ENCODE measurements around the gene COX7A2L.
"Not testable (repeated sequence)": the region's sequence is repeated elsewhere in the genome, so short reads cannot be mapped to it uniquely, and the experiment has no call there.

The COX7A2L gene

DNA sequence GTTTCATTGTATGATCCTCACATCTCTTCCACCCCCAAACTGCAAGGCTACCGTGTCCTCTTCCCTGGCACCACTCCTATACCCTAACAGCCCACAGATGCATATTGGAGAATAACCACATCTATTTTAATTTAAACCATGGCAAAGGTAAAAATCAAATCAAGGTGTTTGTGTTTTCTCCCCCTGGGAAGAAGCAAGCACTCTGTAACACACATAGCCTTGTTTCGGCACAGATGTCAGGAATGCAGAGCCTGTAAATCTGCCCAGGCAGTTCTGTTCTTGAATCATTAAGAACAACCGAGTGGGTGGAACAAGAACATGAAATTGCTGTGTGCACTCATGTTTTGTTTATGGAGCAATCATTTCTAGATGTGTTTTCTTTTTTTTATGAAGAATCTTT is 6.8 kb upstream of the COX7A2L start:
- DNase-seq (no peak), ATAC-seq (no peak)

- ATAC-seq (no peak), DNase-seq (no peak)
These were observed 5.4 kb upstream of the COX7A2L start for GRCh38 chr2:42366411-42366810.

DNA sequence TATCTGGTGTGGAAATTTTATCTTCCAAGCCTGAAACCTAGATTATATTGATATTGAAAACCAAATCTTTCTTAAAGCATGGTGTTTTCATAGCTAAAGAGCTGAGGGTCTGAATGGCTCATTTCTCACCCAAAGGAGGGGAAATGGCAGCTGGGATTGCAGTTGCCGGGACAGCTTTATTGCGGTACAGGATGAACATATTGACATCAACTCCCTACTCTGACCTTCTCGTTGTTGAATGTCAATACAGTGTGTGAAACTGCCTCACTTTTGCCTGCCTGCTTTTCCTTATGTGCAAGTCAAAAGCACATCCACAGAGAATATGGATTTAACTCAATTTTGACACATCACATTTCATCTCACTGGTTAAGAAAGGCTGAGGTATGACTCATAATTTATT is 3.6 kb upstream of the COX7A2L start:
- ATAC-seq (no peak), DNase-seq (no peak)

- ATAC-seq (no peak), DNase-seq (no peak)
These were observed 2.4 kb upstream of the COX7A2L start for GRCh38 chr2:42363413-42363812.

GRCh38 chr2:42361728-42362283 is 789 bp upstream of the COX7A2L start:
- no peak for ATAC-seq

GRCh38 chr2:42360493-42360889 is 526 bp downstream of the COX7A2L start:
- DNase-seq = no peak

More at GRCh38 chr2:42361728-42362283, 789 bp upstream of the COX7A2L start:
- DNase-seq = no peak

DNA sequence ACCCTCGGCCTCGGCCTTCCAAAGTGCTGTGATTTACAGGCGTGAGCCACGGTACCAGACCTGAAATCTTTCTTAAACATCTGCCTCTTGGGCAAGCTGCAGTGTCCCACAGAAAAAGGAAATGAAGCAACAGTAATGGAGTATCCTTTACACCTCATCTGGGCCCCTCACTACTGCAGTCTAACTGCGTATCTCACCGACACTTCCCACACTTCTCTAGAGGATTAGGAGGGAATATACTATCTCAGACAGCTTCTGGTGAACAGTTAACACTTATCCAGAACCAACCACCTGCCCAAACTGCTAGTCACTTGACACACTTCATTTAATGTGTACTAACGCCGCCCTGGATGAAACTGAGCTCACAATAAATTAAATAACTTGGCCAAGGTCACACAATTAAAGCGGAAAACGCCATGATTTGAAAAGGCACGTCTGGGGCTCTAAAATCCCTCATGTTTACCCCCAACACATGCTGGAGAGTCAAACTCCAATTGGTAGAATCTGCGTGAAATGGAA is 993 bp downstream of the COX7A2L start:
- ATAC-seq (no peak), DNase-seq (no peak)

More at GRCh38 chr2:42360493-42360889, 526 bp downstream of the COX7A2L start:
- ATAC-seq = no peak

GRCh38 chr2:42359304-42359964 is 1.6 kb downstream of the COX7A2L start:
- DNase-seq (no peak), ATAC-seq (no peak)

GRCh38 chr2:42353792-42354429 is 7.1 kb downstream of the COX7A2L start:
- no peak for DNase-seq
- peak; percentile 66 for ATAC-seq

GRCh38 chr2:42351864-42352263 is 9.2 kb downstream of the COX7A2L start:
- DNase-seq (no peak), ATAC-seq (no peak)

- DNase-seq (no peak), ATAC-seq (no peak)
These were observed 10.5 kb downstream of the COX7A2L start for GRCh38 chr2:42350434-42351063.

DNA sequence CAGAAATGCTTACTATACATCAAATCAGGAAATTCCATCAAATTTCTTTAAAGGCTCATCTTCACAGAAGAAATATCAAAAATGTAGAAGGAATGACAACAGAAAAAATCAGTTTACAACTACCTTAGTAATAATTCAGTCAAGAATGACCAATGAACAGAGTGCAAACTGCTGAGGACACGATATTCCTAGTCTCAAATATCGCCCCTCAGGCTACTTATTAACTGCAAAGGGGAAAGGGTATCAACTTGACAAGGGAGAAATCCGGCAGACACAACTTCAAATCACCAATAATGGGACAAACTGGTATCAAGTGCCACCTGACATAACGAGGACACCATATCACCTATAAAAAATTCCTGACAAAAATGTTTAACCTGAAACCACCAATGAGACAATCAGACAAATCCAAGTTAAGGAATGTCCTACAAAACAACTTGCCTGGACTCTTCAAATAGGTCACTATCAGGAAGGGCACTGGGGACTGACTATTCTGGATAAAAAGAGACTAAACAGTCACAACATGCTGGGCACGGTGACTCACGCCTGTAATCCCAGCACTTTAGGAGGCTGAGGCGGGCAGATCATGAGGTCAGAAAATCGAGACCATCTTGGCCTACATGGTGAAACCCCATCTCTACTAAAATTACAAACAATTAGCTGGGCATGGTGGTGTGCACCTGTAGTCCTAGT is 12.8 kb downstream of the COX7A2L start:
- ATAC-seq = no peak
- no peak for DNase-seq

- not testable (repeated sequence) for ATAC-seq
These were observed 13.5 kb downstream of the COX7A2L start for GRCh38 chr2:42347518-42347917.

DNA sequence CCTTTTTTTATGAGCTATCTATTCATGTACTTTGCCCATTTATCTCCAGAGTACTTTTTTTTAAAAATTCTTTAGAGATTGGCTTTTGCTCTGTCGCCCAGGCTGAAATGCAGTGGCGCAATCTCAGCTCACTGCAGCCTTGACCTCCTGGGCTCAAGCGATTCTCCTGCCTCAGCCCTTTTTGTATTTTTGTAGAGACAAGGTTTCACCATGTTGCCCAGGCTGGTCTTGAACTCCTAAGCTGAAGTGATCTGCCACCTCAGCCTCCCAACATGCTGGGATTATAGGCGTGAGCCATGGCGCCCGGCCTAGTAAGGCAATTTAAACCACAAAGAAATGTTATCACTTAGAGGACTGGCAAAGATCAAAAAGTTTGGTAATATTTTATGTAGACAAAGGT is 14.2 kb downstream of the COX7A2L start:
- ATAC-seq, DNase-seq: not testable (repeated sequence)

More at GRCh38 chr2:42347518-42347917, 13.5 kb downstream of the COX7A2L start:
- not testable (repeated sequence) for DNase-seq

GRCh38 chr2:42345986-42346385 is 15.0 kb downstream of the COX7A2L start:
- no peak for DNase-seq
- ATAC-seq = no peak

DNA sequence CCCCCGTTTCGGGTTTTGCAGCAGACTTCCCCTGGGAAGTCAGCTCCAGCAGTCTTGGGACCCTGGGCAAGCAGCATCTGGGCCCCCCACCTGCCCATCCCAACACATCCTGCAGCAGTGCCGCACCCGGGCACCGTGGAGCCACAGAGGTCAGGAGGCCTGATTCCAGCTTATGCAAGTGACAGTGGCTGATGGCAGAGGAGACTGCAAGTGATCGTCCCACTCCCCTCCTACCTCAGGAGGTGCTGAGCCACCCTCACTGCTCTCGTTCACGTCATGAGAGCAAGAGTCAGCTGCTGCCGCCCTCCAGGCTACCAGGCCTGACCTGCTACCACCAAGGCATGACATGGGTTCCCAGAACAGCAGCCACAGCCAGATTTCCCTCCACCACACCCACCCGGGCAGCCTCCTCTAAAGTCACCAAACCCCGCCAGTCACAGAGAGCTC is 18.2 kb downstream of the COX7A2L start:
- ATAC-seq = peak; percentile 6
- DNase-seq = no peak

DNA sequence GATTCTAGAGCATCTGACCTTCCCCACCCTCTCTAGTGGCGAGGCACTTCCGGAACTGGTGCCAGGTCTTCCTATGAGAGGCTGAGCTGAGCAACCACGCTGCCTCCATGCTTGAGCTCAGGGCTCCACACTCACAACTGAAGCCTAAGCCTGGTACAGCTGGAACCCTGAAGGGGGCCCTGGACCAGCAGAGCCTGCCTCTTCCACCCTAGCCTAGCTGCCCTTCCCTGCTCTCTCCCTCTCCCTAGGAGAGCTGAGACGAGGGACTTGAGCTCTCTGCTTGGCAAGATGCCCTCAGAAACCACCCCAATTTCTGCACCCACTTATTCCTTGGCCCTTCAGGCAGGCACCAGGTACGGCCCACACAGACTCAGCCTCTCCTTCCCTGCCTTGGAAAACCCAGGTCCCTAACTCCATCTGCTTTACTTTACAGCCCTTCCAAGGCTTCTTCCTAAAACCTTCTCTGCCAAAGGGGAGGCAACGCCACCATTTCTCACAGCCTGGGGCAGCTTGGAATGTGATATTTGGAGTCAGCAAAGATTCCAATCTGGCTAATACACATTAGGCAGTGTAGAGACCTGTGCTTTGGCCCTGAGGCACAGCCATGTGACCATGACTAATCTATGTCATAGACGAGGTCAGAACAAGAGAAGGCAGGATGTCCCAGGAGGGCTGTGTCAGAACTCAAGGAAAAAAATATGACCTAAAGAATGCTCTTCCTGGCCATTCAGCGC is 18.8 kb downstream of the COX7A2L start:
- DNase-seq = no peak
- peak; percentile 76 for ATAC-seq

GRCh38 chr2:42340938-42341636 is 19.9 kb downstream of the COX7A2L start:
- ATAC-seq (no peak), DNase-seq (no peak)

- ATAC-seq = no peak
- no peak for DNase-seq
These were observed 20.7 kb downstream of the COX7A2L start for GRCh38 chr2:42340045-42340937.
